ENCODE results near the gene KLF17. TPM values are rescaled to one million over a fixed set of nuclear protein-coding genes. Genes with fewer than 3 reads are reported as not detected.
"Not testable (repeated sequence)": the region's sequence is repeated elsewhere in the genome, so short reads cannot be mapped to it uniquely, and the experiment has no call there.

The KLF17 gene
- total and polyA plus RNA-seq, 2 donors = 0.95 to 1.3 TPM

GRCh38 chr1:44117272-44117671, 1.3 kb upstream of the KLF17 start:
- not testable (repeated sequence) for H3K27ac ChIP-seq (ENCODE audit: low read depth); H3K4me3 ChIP-seq (ENCODE audit: low read depth, low read length); DNase-seq (ENCODE audit: extremely low spot score); H3K4me1 ChIP-seq (ENCODE audit: insufficient read depth); H3K36me3 ChIP-seq (ENCODE audit: insufficient read depth)
- 97% methylated on average over 10 of the region's 10 CpGs for WGBS

GRCh38 chr1:44119525-44119924, 904 bp downstream of the KLF17 start:
- Histone ChIP-seq H3K4me3 (ENCODE audit: low read depth, low read length) (no peak overlapping the region), H3K27ac (ENCODE audit: low read depth) (no peak overlapping the region), H3K4me1 (ENCODE audit: insufficient read depth) (no peaks in the 10 kb centered on the region), H3K36me3 (ENCODE audit: insufficient read depth) (no peaks in the 10 kb centered on the region)
- 86% methylated on average over 6 of the region's 6 CpGs for WGBS
- no peak for DNase-seq (ENCODE audit: extremely low spot score)

GRCh38 chr1:44120398-44120949, 1.9 kb downstream of the KLF17 start:
- WGBS = 75% methylated on average over 5 of the region's 5 CpGs

GRCh38 chr1:44129616-44130500, 11.2 kb downstream of the KLF17 start:
- DNase-seq (ENCODE audit: extremely low spot score) = no peak
- no peaks in the 10 kb centered on the region for H3K4me1 ChIP-seq (ENCODE audit: insufficient read depth)
- no peaks in the 10 kb centered on the region for H3K36me3 ChIP-seq (ENCODE audit: insufficient read depth)
- H3K27ac ChIP-seq (ENCODE audit: low read depth) = no peak overlapping the region
- no peak overlapping the region for H3K4me3 ChIP-seq (ENCODE audit: low read depth, low read length)
- 92% methylated on average over 16 of the region's 16 CpGs for WGBS

More at GRCh38 chr1:44120398-44120949, 1.9 kb downstream of the KLF17 start:
- H3K36me3 ChIP-seq (ENCODE audit: insufficient read depth) = no peaks in the 10 kb centered on the region
- H3K4me1 ChIP-seq (ENCODE audit: insufficient read depth) = no peaks in the 10 kb centered on the region
- no peak overlapping the region for H3K27ac ChIP-seq (ENCODE audit: low read depth)
- DNase-seq (ENCODE audit: extremely low spot score) = no peak
- no peak overlapping the region for H3K4me3 ChIP-seq (ENCODE audit: low read depth, low read length)

GRCh38 chr1:44131411-44131810, 12.8 kb downstream of the KLF17 start:
- Histone ChIP-seq H3K36me3 (ENCODE audit: insufficient read depth) (no peaks in the 10 kb centered on the region), H3K4me1 (ENCODE audit: insufficient read depth) (no peaks in the 10 kb centered on the region), H3K4me3 (ENCODE audit: low read depth, low read length) (no peak overlapping the region), H3K27ac (ENCODE audit: low read depth) (no peak overlapping the region)
- DNase-seq (ENCODE audit: extremely low spot score) = no peak
- WGBS = 75% methylated on average over 3 of the region's 3 CpGs

- no peak for DNase-seq (ENCODE audit: extremely low spot score)
- no peaks in the 10 kb centered on the region for H3K4me1 ChIP-seq (ENCODE audit: insufficient read depth)
- no peak overlapping the region for H3K4me3 ChIP-seq (ENCODE audit: low read depth, low read length)
- no peak overlapping the region for H3K27ac ChIP-seq (ENCODE audit: low read depth)
- H3K36me3 ChIP-seq (ENCODE audit: insufficient read depth) = no peaks in the 10 kb centered on the region
- 94% methylated on average over 19 of the region's 19 CpGs for WGBS
These were observed 15.7 kb downstream of the KLF17 start for GRCh38 chr1:44134071-44134920.

GRCh38 chr1:44135886-44136285, 17.3 kb downstream of the KLF17 start:
- 49% methylated on average over 2 of the region's 2 CpGs for WGBS
- H3K4me1 ChIP-seq (ENCODE audit: insufficient read depth) = no peaks in the 10 kb centered on the region
- no peak overlapping the region for H3K4me3 ChIP-seq (ENCODE audit: low read depth, low read length)
- H3K27ac ChIP-seq (ENCODE audit: low read depth) = no peak overlapping the region
- DNase-seq (ENCODE audit: extremely low spot score) = peak; percentile 67
- H3K36me3 ChIP-seq (ENCODE audit: insufficient read depth) = no peaks in the 10 kb centered on the region

- WGBS = 92% methylated on average over 3 of the region's 3 CpGs
- no peak for DNase-seq (ENCODE audit: extremely low spot score)
- Histone ChIP-seq H3K4me3 (ENCODE audit: low read depth, low read length) (no peak overlapping the region), H3K4me1 (ENCODE audit: insufficient read depth) (no peaks in the 10 kb centered on the region), H3K36me3 (ENCODE audit: insufficient read depth) (no peaks in the 10 kb centered on the region), H3K27ac (ENCODE audit: low read depth) (no peak overlapping the region)
These were observed 19.6 kb downstream of the KLF17 start for GRCh38 chr1:44138239-44138638.

- not testable (repeated sequence) for H3K27ac ChIP-seq (ENCODE audit: low read depth); H3K36me3 ChIP-seq (ENCODE audit: insufficient read depth); H3K4me1 ChIP-seq (ENCODE audit: insufficient read depth); H3K4me3 ChIP-seq (ENCODE audit: low read depth, low read length); DNase-seq (ENCODE audit: extremely low spot score)
- 91% methylated on average over 8 of the region's 8 CpGs for WGBS
These were observed 20.9 kb downstream of the KLF17 start for GRCh38 chr1:44139565-44139964.

GRCh38 chr1:44141531-44141930, 22.9 kb downstream of the KLF17 start, which contains the start of gene KLF18:
TSS of gene KLF18 (minus strand) at chr1:44141631. CDS start at chr1:44141631, 0 bp downstream.
- no peak within 1 kb of the TSS for H3K27ac ChIP-seq (ENCODE audit: low read depth)
- no peak for DNase-seq (ENCODE audit: extremely low spot score)
- H3K36me3 ChIP-seq (ENCODE audit: insufficient read depth) = no peaks in the 10 kb centered on the region
- WGBS = 96% methylated on average over 1 of the region's 1 CpG
- H3K4me3 ChIP-seq (ENCODE audit: low read depth, low read length) = no peak within 1 kb of the TSS
- no peaks in the 10 kb centered on the region for H3K4me1 ChIP-seq (ENCODE audit: insufficient read depth)

- H3K36me3 ChIP-seq (ENCODE audit: insufficient read depth) = no peaks in the 10 kb centered on the region
- H3K4me3 ChIP-seq (ENCODE audit: low read depth, low read length) = no peak overlapping the region
- no peak for DNase-seq (ENCODE audit: extremely low spot score)
- 94% methylated on average over 2 of the region's 2 CpGs for WGBS
- H3K27ac ChIP-seq (ENCODE audit: low read depth) = no peak overlapping the region
- no peaks in the 10 kb centered on the region for H3K4me1 ChIP-seq (ENCODE audit: insufficient read depth)
These were observed 26.5 kb downstream of the KLF17 start for GRCh38 chr1:44144962-44145756.

- WGBS = 91% methylated on average over 28 of the region's 28 CpGs
These were observed 28.1 kb downstream of the KLF17 start for GRCh38 chr1:44146536-44147361.

More at GRCh38 chr1:44146536-44147361, 28.1 kb downstream of the KLF17 start:
- H3K27ac ChIP-seq (ENCODE audit: low read depth) = no peak overlapping the region
- no peaks in the 10 kb centered on the region for H3K4me1 ChIP-seq (ENCODE audit: insufficient read depth)
- no peak for DNase-seq (ENCODE audit: extremely low spot score)
- no peak overlapping the region for H3K4me3 ChIP-seq (ENCODE audit: low read depth, low read length)
- H3K36me3 ChIP-seq (ENCODE audit: insufficient read depth) = no peaks in the 10 kb centered on the region

Data from urinary bladder (tissue), 4 donors.